GM12878 (cell line): ENCODE data around the gene MORN4. TPM values are rescaled to one million over a fixed set of nuclear protein-coding genes. Genes with fewer than 3 reads are reported as not detected.

ENCODE experiments used
- ATAC-seq: fragments of 200-7000 bp; cut with Tn5 transposase; 3 replicates; pipeline ENCODE4 v1.9.1; 2020; ENCODE audit warnings: mild to moderate bottlenecking, moderate library complexity
- BruUV-seq: library from RNA; stranded (reverse); fragments of 400-500 nt; replicated peaks from 2 replicates; lab custom pipeline; 2021; lab: Mats Ljungman, UMichigan
- CTCF ChIA-PET: fragments of 300-600 bp; sonication (Branson Sonifier 250); formaldehyde crosslinking; extraction: SDS; loops from one replicate; lab custom pipeline; 2021; ENCODE audit warnings: inconsistent platforms; lab: Yijun Ruan, JAX
- POLR2A ChIA-PET: fragments of 350-600 bp; formaldehyde crosslinking; extraction: SDS; loops from one replicate; lab custom pipeline; 2021; ENCODE audit warnings: inconsistent platforms; lab: Charles Lee
- RAD21 ChIA-PET: fragments of 300-600 bp; sonication (Branson Sonifier 250); formaldehyde crosslinking; loops from one replicate; lab custom pipeline; 2023; ENCODE audit warnings: antibody characterized with exemption; ENCODE audit not compliant: unreplicated experiment; lab: Charles Lee
- SMC1A ChIA-PET: fragments of 300-600 bp; sonication (Branson Sonifier 250); formaldehyde crosslinking; loops from one replicate; lab custom pipeline; 2023; ENCODE audit not compliant: unreplicated experiment, uncharacterized antibody; lab: Charles Lee
- DNase-seq: peaks from one replicate; pipeline ENCODE4 v3.0.0-alpha.2; 2011; ENCODE audit warnings: low read depth, low spot score
- FAIRE-seq: peaks from 3 replicates; lab custom pipeline; 2011; peaks lifted over from hg19 to GRCh38; lab: Jason Lieb, UNC
- H2AFZ ChIP-seq: 2 replicates; pipeline ENCODE4 v1.6.0; 2011; ENCODE audit warnings: low read depth, low read length, control low read depth; ENCODE audit not compliant: control insufficient read depth
- H3K27ac ChIP-seq: 2 replicates; pipeline ENCODE4 v1.5.1; 2011; ENCODE audit warnings: control low read depth; ENCODE audit not compliant: control insufficient read depth, insufficient read depth
- H3K27me3 ChIP-seq, 2 experiments: replicated peaks in 1 of 2; 2 replicates each; pipeline versions ENCODE4 v1.6.0 to v1.6.1; 2011; ENCODE audit warnings: low read length in 1 of 2; ENCODE audit not compliant: control insufficient read depth in 2 of 2, insufficient read depth in 2 of 2
- H3K36me3 ChIP-seq, 2 experiments: 2 replicates each; pipeline ENCODE4 v1.5.1; 2011; ENCODE audit warnings: low read length in 1 of 2; ENCODE audit not compliant: control insufficient read depth in 2 of 2, insufficient read depth in 2 of 2
- H3K4me1 ChIP-seq: 2 replicates; pipeline ENCODE4 v1.6.1; 2011; ENCODE audit warnings: mild to moderate bottlenecking, low read length, moderate library complexity, mixed read lengths; ENCODE audit not compliant: control insufficient read depth, insufficient read depth
- H3K4me2 ChIP-seq: 2 replicates; pipeline ENCODE4 v1.6.0; 2011; ENCODE audit warnings: control low read depth; ENCODE audit not compliant: control insufficient read depth, insufficient read depth
- H3K4me3 ChIP-seq: fragments of 200-600 bp; sonication (generic); 2 replicates; pipeline ENCODE4 v1.5.1; 2016
- H3K79me2 ChIP-seq: 2 replicates; pipeline ENCODE4 v1.6.0; 2011; ENCODE audit warnings: low read length; ENCODE audit not compliant: control insufficient read depth, insufficient read depth
- H3K9ac ChIP-seq: 2 replicates; pipeline ENCODE4 v1.8.0; 2011; ENCODE audit warnings: low read length, control low read depth, mixed read lengths; ENCODE audit not compliant: control insufficient read depth, insufficient read depth
- H3K9me3 ChIP-seq: replicated peaks from 3 replicates; pipeline ENCODE4 v1.5.1; 2011; ENCODE audit warnings: mild to moderate bottlenecking, low read length; ENCODE audit not compliant: control insufficient read depth, insufficient read depth
- H4K20me1 ChIP-seq: 2 replicates; pipeline ENCODE4 v1.6.0; 2011; ENCODE audit not compliant: control insufficient read depth, insufficient read depth
- HDAC2 ChIP-seq: fragments of 200-600 bp; sonication (generic); IDR thresholded peaks from 2 replicates; pipeline ENCODE4 v1.6.1; 2017
- PAX5 ChIP-seq: IDR thresholded peaks from 2 replicates; pipeline ENCODE4 v1.6.1; 2011; ENCODE audit warnings: low read depth, low read length, borderline replicate concordance
- ZBTB40 ChIP-seq: fragments of 450-650 bp; IDR thresholded peaks from 2 replicates; pipeline ENCODE4 v1.6.1; 2016; ENCODE audit warnings: mild to moderate bottlenecking, moderate library complexity, borderline replicate concordance
- WGBS: methylation state at CpG from one replicate; pipeline ENCODE4 v1.1.6; 2016; ENCODE audit warnings: low lambda C conversion rate; ENCODE audit not compliant: insufficient replicate concordance, insufficient coverage; ENCODE audit errors: missing lambda C conversion rate; 5-methylcytosine and 5-hydroxymethylcytosine counted together
- in situ Hi-C: fragments of 300-500 bp; cut with MboI; formaldehyde crosslinking; loops from 9 replicates; pipeline ENCODE4 v1.14.3; 2018; ENCODE audit warnings: mixed read lengths
- intact Hi-C: fragments of 100-400 bp; cut with micrococcal nuclease; formaldehyde crosslinking; loops from one replicate; pipeline ENCODE4 v1.14.2; 2022; ENCODE audit not compliant: unreplicated experiment
- polyA plus RNA-seq, 11 experiments: library from polyadenylated mRNA; depleted of rRNA in 4 of 11; unstranded in 6 of 11; stranded (reverse) in 5 of 11; fragments of >200 nt; fragmentation: Nextera tagmentation in 4 of 11; fragmentation: Illumina TruSeq in 1 of 11; extraction: Ambion mirVana in 4 of 11; extraction: Trizol in 1 of 11; gene quantifications; 1 replicate in 1 of 11; 2 replicates in 10 of 11; pipeline versions ENCODE4 v1.2.1 to v1.2.3, GENCODE V29; 2011 to 2016; ENCODE audit warnings: inconsistent platforms in 2 of 11, missing spikeins in 2 of 11, low read depth in 1 of 11
- total RNA-seq, 4 experiments: library from RNA; depleted of rRNA in 3 of 4; stranded (reverse); fragments of >200 nt in 3 of 4; fragmentation: Illumina TruSeq in 1 of 4; extraction: Trizol in 1 of 4; gene quantifications; 2 replicates each; pipeline versions ENCODE4 v1.2.1 to v1.2.3, GENCODE V29; 2013 to 2021
- TF ChIP-seq, protein P1 (sequence below): IDR thresholded peaks from 2 replicates; pipeline ENCODE4 v1.6.1; 2011; ENCODE audit warnings: borderline replicate concordance, low read depth, mild to moderate bottlenecking, moderate library complexity, low read length; ENCODE audit not compliant: insufficient read depth, poor library complexity, severe bottlenecking

Gene MORN4
- total and polyA plus RNA-seq, 10 of the 15 experiments (the other 5 are each of a cell fraction or from before 2014, with no cell fraction given), result 1.3 to 5.5 (median 2.6) TPM

DNA sequence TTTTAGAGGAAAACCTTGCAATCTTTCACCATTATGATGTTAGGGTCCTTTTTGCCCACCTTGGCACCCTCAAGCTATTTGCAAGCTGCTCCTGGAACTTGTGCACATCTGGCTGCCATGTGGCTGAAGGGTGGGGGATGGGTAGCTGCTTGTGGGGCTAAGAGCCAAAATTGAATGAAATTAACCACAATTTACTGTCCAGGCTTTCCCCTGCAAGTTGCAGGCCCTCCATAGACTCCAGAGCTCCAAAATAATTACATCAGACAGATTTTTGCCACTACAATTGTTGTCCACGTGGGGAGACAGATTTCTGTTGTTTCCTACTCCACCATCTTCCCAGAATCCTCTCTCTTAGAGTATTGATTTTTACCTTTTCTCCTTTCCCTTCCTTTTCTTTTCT lies 26.3 kb upstream of the MORN4 start (continued):
- TF ChIP-seq ZBTB40 (no peak), HDAC2 (no peak)
- TF ChIP-seq, protein P1, sequence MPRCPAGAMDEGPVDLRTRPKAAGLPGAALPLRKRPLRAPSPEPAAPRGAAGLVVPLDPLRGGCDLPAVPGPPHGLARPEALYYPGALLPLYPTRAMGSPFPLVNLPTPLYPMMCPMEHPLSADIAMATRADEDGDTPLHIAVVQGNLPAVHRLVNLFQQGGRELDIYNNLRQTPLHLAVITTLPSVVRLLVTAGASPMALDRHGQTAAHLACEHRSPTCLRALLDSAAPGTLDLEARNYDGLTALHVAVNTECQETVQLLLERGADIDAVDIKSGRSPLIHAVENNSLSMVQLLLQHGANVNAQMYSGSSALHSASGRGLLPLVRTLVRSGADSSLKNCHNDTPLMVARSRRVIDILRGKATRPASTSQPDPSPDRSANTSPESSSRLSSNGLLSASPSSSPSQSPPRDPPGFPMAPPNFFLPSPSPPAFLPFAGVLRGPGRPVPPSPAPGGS, result no peak

GRCh38 chr10:97656777-97657176 lies 23.5 kb upstream of the MORN4 start:
- WGBS, result 95% methylated on average over 5 of the region's 5 CpGs
- RAD21 ChIA-PET, result no interaction called here
- Histone ChIP-seq H2AFZ (no peak overlapping the region), H4K20me1 (no peaks in the 10 kb centered on the region), H3K79me2 (no peaks in the 10 kb centered on the region), H3K27me3 (no peaks in the 10 kb centered on the region), H3K4me2 (no peak overlapping the region), H3K9me3 (no peaks in the 10 kb centered on the region), H3K27ac (no peak overlapping the region), H3K36me3 (peaks cover 3 to 16% of the 10 kb centered on the region in 2 experiments), H3K4me3 (no peak overlapping the region), H3K9ac (no peak overlapping the region), H3K4me1 (no peaks in the 10 kb centered on the region)
- no peak for DNase-seq
- in situ Hi-C loops (no loop called here), intact Hi-C loops (no loop called here)
- TF ChIP-seq PAX5, result no peak
- POLR2A ChIA-PET, result no interaction called here
- FAIRE-seq, result no peak
- SMC1A ChIA-PET, result no interaction called here
- no TSS peak for BruUV-seq
- ATAC-seq, result no peak
- CTCF ChIA-PET, result no interaction called here
